GM18907 (cell line): ENCODE data around the gene PPP1R16B.
A peak's percentile ranks its signal among the peaks of the same experiment; 100 is the strongest.

Source experiments
- ATAC-seq: cut with Tn5 transposase; IDR thresholded peaks from one replicate; pipeline ENCODE4 v1.9.1; 2021; ENCODE audit warnings: mild to moderate bottlenecking, moderate library complexity; ENCODE audit not compliant: unreplicated experiment

The PPP1R16B gene

DNA sequence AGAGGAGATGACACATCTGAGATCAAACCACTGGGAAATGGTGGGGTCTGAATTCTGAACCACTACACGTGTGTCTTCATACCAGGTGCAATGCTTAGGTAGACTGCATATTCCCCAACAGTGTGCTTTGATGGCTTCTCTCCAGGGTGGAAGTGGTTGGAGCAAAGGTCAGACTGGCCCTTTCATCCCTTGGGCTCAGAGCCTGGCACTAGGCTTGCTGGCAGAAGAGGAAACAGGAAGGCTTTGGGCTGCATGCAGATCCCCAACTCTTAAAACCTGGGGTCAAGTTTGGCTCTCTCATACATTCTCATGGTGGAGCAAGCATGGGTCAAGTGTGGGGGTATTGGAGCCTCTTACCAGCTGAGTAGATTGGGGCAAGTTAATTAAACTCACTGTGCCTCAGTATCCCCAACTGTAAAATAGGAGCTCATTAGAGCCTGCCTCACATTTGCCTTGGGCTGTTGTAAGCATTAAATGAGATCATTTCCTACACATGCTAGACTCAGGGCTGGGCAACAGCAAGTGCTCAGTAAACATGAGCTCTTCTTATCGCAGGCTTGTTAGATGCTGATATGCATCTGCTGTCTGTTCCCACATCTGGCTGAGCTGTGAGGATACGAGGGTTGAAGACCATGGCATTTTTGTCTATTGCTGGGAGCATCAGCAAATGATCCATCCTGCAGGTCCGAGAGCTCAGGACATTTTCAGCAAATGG, 69.1 kb downstream of the PPP1R16B start:
- ATAC-seq = peak; percentile 7

DNA sequence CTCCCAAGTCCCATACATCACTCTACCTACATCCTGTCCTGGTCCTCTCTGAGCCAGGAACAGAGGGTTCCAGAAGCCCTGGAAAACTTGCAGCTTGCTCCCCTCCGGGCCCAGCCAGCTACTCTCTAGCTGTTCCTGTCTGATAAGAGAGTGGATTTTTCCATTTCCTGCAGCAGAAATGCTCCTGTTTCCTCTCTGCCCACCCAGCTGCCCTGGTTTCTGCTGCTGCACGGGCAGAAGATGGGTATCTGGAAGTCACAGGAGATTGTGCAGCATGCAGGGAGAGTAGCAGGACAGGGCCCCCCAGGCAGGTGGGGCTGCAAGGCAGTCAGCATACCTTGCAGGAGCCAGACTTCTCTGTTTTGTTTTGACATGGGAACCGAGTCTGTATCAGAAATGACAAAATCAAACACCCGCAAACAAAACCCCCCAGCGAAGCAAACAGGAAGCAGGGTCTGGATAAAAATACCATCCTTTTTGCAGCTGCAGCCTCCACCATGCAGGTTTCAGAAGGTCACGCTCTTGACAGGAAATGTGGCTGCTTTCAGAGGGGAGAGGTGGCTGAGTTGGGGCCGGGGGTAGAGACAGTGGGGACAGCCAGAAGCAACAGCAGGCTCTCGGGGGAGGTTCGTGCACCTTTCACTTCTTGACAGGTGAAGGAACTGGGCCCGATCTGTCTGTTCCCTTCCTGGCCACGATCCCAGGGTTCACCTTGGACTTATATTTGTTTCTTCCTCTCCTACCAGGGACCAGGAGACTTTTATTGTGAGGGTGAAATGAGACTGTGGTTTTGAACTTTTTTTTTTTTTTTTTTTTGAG, 69.9 kb downstream of the PPP1R16B start:
- peak; percentile 63 for ATAC-seq

DNA sequence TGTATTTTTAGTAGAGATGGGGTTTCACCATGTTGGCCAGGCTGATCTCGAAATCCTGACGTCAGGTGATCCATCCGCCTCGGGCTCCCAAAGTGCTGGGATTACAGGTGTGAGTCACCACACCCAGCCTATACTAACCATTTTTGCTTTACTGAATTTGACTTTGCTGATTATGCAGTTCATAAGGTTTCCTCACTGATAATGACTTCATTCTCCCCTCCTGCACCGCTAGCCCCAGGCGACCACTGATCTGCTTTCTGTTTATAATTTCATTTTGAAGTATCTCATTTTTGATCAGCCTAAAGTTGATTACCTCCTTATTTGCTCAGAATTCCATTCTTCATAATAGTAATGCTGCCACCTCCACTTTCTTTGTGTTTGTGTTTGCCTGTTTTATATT, 72.0 kb downstream of the PPP1R16B start:
- ATAC-seq = no peak

GRCh38 chr20:38878866-38879265, 73.4 kb downstream of the PPP1R16B start:
- no peak for ATAC-seq

DNA sequence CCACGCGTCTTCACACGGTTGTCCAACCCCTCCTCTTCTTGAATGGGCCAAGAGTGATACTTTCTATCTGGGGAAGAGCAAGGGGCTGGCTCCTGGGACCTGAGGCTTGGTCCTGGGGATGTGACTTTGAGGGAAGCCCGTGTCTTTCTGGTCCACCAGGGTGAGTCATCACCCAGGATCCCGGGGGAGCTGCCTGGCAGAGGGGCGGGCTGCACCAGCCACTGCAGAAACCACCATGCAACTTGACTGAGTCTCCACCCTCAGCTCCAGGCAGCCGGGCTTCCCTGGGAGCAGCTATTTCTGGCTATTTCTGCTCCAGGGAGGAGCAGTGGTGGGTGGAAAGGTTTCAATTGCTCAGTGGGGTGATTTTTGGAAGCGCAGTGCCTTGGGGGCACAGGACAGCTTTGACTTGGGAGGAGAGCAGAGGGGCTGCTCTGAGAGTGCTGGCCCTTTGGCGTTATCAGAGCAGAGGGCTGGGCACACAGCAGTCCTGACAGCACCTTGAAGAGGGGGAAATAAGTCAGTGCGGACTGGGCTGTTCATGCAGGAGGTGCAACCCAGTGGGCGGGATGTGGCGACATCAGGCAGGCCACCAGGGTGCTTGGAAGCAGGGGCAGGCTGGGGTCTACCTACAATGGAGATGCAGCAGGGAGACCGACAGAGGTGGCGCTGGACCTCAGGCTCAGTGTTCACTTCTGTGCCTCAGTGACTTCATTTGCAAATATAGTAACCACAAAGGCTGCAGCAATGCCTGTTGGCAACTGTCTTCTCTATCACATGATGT, 75.6 kb downstream of the PPP1R16B start:
- no peak for ATAC-seq

DNA sequence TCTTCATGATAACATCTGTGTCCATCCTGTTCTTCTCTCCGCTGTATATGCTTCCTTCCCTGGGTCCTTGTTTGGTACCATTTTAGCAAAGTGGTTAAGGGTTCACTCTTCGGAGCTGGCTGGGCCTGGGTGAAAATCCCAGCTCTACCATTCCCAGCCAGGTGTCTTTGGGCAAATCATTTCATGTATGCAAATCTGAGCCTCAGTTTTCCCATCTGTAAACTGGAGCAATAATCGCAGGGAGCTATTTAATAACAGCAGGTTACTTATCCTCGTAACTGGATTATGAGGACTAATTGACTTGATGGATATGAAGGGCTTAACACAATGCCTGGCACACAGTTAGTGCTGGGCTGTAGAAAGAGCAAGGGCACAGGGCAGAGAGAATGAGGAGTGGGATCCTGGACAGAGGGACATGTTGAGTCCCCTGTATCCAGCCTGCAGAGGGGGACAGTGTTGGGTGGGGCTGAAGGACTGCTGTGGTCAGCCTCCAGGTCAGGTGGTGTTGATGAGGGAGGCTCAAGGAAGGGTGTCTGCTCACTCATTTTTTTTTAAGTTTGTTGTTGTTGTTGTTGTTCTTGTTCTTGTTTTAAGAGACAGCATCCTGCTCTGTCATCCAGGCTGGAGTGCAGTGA, 76.4 kb downstream of the PPP1R16B start:
- no peak for ATAC-seq

- ATAC-seq = no peak
Observed at GRCh38 chr20:38882600-38882999, 77.1 kb downstream of the PPP1R16B start.

DNA sequence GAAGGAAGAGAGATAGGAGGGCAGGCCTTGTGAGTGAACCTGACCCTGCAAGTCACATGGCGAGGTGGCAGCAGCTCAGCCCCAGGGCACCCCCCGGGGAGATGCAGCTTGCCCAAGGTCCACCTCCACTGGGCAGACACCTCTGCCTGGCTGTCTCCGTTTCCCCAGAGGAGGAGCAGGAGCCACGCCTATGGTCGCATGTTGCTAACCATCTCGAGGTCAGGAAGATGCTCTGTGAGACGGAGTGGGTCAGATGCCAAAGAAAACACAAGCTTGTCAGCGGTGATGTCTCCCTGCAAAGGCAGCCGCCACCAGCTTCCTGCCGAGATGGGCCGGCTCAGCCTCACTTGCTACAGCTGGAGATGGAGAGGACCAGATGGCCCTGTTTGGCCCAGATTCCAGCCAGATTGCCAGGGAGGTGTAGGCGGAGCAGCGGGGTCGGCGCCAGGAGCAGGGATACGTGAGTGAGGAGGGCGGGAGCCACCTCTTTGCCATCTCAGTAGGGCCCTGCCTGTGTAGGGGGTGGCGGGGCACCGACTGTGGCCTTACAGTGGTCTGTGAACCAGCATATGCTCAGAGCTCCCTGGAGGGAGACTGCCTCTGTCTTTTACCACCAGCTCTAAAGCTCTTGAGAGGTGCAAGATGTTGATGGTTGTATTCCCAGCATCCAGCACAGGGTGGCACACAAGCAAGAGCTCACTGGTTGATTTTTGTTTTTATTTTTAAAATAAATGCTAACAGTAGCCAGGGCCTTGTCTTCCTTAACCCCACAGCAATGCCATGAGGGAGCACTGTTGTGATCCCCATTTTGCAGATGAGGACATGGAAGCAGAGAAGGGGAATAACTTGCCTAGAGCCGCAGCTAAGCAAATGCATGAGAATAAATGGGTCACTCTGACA, 77.8 kb downstream of the PPP1R16B start:
- no peak for ATAC-seq

DNA sequence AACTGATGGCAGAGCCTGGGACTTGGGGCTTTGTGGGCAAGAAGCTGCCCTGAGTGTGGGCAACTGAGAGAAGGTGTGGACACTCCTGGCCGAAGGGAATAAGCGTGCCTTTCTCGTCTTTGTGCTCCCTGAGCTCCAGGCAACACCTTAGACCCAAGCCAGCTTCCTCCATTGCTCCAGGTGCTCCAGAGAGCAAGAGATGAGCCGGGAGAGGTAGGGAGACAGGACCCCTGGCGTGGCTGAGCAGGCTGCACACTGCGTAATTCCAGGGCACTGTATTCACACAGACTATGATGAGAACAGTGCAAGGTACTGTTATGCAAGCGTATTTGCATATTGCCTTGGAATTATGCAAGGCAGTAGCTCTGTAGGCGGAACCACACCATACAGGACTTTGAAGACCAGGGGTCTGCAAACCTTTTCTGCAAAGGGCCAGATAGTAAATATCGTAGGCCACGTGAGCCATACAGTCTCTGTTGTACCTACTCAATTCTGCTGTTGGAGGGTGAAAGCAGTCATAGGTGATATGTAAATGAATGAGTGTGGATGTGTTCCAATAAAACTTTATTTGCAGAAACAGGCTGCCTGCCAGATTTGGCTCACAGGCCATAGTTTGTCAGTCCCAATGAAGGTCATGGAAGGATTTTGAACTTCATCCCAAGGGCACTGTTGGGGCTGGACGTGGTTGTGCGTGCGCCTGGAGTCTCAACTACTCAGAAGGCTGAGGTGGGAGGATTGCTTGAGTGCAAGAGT, 78.7 kb downstream of the PPP1R16B start:
- ATAC-seq = no peak

- no peak for ATAC-seq
Observed at GRCh38 chr20:38885357-38885756, 79.9 kb downstream of the PPP1R16B start.

GRCh38 chr20:38888059-38888831, 82.7 kb downstream of the PPP1R16B start:
- ATAC-seq = no peak

DNA sequence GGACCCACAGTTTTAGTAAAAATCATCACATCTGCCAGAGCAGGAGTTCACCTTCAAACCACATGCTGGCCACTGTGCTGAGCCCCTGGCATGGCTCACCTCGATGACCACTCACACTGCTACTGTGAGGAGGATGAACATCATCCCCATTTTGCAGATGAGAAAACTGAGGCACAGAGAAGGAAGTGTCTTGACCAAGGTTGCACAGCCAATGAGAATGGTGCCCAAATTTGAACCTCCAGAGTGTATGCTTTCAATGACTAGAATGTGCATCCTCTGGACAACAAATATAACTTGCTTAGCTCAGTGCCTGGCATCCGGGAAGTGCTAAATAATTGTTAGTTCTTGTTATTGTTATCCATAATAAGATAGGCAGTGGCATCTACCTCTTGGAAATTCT, 83.6 kb downstream of the PPP1R16B start:
- no peak for ATAC-seq

- no peak for ATAC-seq
Observed at GRCh38 chr20:38889792-38890496, 84.4 kb downstream of the PPP1R16B start.

GRCh38 chr20:38890497-38890818, 85.0 kb downstream of the PPP1R16B start:
- no peak for ATAC-seq

DNA sequence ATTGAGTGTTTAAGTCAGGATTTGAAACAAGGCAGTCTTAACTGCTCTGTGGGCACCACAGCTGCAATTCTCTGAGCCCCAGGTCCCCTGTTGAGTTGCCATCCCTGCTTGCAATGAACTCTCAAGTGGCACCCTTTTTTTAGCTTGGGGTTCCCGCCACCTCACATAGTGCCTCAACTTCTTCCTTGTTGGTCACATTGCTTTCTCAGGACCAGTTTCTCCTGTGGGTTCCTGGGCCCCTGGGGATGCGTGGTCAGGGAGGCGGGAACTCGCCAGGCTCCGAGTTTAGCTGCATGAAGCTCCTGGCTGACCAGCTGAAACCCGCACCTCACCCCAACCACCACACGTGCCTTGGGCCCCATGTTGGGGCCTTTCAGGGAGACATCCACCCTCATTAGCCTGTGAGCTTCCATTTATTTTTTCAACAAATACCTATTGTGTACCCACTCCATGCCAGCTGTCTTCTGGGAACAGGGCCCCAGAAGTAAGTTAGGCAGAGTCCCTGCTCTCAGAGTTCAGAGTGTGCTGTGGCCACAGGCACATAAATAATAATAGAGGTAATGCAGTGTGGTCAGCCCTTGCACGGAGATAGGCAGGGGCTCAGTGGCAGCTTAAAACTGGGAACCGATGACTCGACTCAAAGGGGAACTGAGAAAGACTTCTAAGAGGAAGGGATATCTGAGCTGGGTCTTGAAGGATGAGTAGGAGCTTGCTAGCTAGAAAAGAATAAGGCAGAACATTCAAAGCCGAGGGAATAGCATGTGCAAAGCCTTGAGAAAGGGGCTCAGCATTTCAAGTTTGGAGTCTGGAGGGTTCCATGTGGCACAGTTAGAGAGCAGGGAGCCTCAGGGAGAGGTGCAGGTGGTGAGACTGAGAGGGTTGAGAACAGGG, 86.8 kb downstream of the PPP1R16B start:
- peak; percentile 53 for ATAC-seq

DNA sequence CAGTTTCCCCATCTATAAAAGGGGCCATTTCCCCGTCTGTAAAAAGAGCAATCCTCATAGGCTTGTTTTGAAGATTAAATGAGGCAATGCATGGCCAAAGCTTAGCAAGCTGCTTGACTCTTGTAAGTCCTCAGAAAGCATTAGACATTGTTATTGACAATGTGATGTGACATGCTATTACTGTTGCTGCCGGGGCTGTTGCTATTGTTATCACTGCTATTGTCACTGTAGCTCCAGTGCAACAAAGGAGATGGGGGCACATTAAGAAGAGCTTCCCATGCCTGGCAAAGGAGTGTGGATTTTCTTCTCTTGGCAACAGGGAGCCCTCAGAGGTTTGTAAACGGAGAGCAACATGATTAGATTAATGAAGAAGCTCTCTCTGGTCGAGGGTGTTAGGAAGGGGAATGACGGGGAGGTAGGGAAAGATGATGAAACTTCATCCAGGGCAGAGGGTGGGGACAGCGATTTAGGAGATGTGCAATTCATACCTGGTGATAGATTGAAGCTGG, 87.6 kb downstream of the PPP1R16B start:
- no peak for ATAC-seq

GRCh38 chr20:38893565-38894090, 88.1 kb downstream of the PPP1R16B start:
- ATAC-seq = peak; percentile 42
